H1 (cell line): ENCODE results near the gene GABARAPL2. TPM values are rescaled to one million over a fixed set of nuclear protein-coding genes. Genes with fewer than 3 reads are reported as not detected.

ENCODE experiments used
- ATF3 ChIP-seq: IDR thresholded peaks from 2 replicates; pipeline ENCODE4 v1.6.1; 2011; ENCODE audit warnings: low read depth, mild to moderate bottlenecking, low read length; ENCODE audit not compliant: insufficient read depth
- BRCA1 ChIP-seq: IDR thresholded peaks from 2 replicates; pipeline ENCODE4 v1.6.1; 2012; ENCODE audit warnings: low read depth, low read length, improper control_type of control experiment
- CBX5 ChIP-seq: fragments of 300-800, 300-1000 bp; sonication (generic); IDR thresholded peaks from 2 replicates; pipeline ENCODE4 v1.7.1; 2016; ENCODE audit warnings: antibody characterized with exemption, low read length, low read depth
- CHD2 ChIP-seq: IDR thresholded peaks from 2 replicates; pipeline ENCODE4 v1.6.1; 2012; ENCODE audit warnings: low read length, improper control_type of control experiment
- CTBP2 ChIP-seq: IDR thresholded peaks from 2 replicates; pipeline ENCODE4 v1.7.0; 2011; ENCODE audit warnings: borderline replicate concordance, mild to moderate bottlenecking, moderate library complexity, mixed read lengths, low read length; ENCODE audit not compliant: insufficient read depth, insufficient read length
- EP300 ChIP-seq, 2 experiments: IDR thresholded peaks; 1 replicate in 1 of 2; 2 replicates in 1 of 2; pipeline ENCODE4 v1.6.1; 2011 to 2012; ENCODE audit warnings: low read depth in 2 of 2, low read length in 2 of 2, mild to moderate bottlenecking in 2 of 2, borderline replicate concordance in 1 of 2, inconsistent platforms in 1 of 2, moderate library complexity in 1 of 2
- FOSL1 ChIP-seq: IDR thresholded peaks from 2 replicates; pipeline ENCODE4 v1.6.1; 2011; ENCODE audit warnings: mild to moderate bottlenecking, low read depth, low read length, moderate library complexity; ENCODE audit not compliant: insufficient read depth
- GABPA ChIP-seq: IDR thresholded peaks from 2 replicates; pipeline ENCODE4 v1.6.1; 2011; ENCODE audit warnings: mild to moderate bottlenecking, low read length, moderate library complexity, borderline replicate concordance; ENCODE audit not compliant: insufficient read depth
- GTF2F1 ChIP-seq: IDR thresholded peaks from 2 replicates; pipeline ENCODE4 v1.6.1; 2012; ENCODE audit warnings: low read depth, low read length, improper control_type of control experiment, borderline replicate concordance
- HDAC6 ChIP-seq: IDR thresholded peaks from one replicate; pipeline ENCODE4 v1.7.1; 2012; ENCODE audit warnings: low read depth, mild to moderate bottlenecking, inconsistent platforms, low read length, moderate library complexity
- KDM1A ChIP-seq: fragments of 200-600, 300-600 bp; sonication (generic); IDR thresholded peaks from 2 replicates; pipeline ENCODE4 v1.7.1; 2016; ENCODE audit warnings: mild to moderate bottlenecking, low read length, borderline replicate concordance
- MAX ChIP-seq: IDR thresholded peaks from 2 replicates; pipeline ENCODE4 v1.6.1; 2012; ENCODE audit warnings: inconsistent platforms
- NRF1 ChIP-seq: IDR thresholded peaks from 2 replicates; pipeline ENCODE4 v1.6.1; 2011; ENCODE audit warnings: mild to moderate bottlenecking, low read depth, low read length, improper control_type of control experiment
- RBBP5 ChIP-seq: IDR thresholded peaks from 2 replicates; pipeline ENCODE4 v1.7.1; 2012; ENCODE audit warnings: low read depth, mild to moderate bottlenecking, inconsistent platforms, low read length, moderate library complexity, borderline replicate concordance
- RFX5 ChIP-seq: IDR thresholded peaks from 2 replicates; pipeline ENCODE4 v1.6.1; 2011; ENCODE audit warnings: low read depth, low read length, improper control_type of control experiment, borderline replicate concordance
- SAP30 ChIP-seq: fragments of 300-600 bp; sonication (generic); IDR thresholded peaks from 2 replicates; pipeline ENCODE4 v1.7.1; 2012; ENCODE audit warnings: low read length, moderate library complexity, mild to moderate bottlenecking, inconsistent platforms; ENCODE audit not compliant: insufficient read depth, insufficient replicate concordance
- SIN3A ChIP-seq, 2 experiments: IDR thresholded peaks in 1 of 2; conservative IDR thresholded peaks in 1 of 2; 2 replicates each; pipeline ENCODE4 v1.6.1; 2011 to 2012; ENCODE audit warnings: low read length in 2 of 2, improper control_type of control experiment in 1 of 2, low read depth in 1 of 2, mild to moderate bottlenecking in 1 of 2
- SP1 ChIP-seq: IDR thresholded peaks from 2 replicates; pipeline ENCODE4 v1.6.1; 2011; ENCODE audit warnings: low read depth, low read length
- SP2 ChIP-seq: IDR thresholded peaks from 2 replicates; pipeline ENCODE4 v1.6.1; 2012; ENCODE audit warnings: mild to moderate bottlenecking, low read length, inconsistent platforms
- SP4 ChIP-seq: IDR thresholded peaks from 2 replicates; pipeline ENCODE4 v1.6.1; 2012; ENCODE audit warnings: low read length, inconsistent platforms
- TBP ChIP-seq: IDR thresholded peaks from 2 replicates; pipeline ENCODE4 v1.6.1; 2011; ENCODE audit warnings: low read depth, low read length, improper control_type of control experiment
- TCF12 ChIP-seq: IDR thresholded peaks from 2 replicates; pipeline ENCODE4 v1.6.1; 2011; ENCODE audit warnings: low read depth, mild to moderate bottlenecking, low read length
- polyA plus RNA-seq, 7 experiments: library from polyadenylated mRNA; depleted of rRNA in 3 of 7; stranded (reverse) in 5 of 7; unstranded in 2 of 7; fragments of >200 nt in 5 of 7; fragments of 200-250 nt in 2 of 7; gene quantifications; 1 replicate in 5 of 7; 2 replicates in 1 of 7; 4 replicates in 1 of 7; pipeline versions ENCODE4 v1.2.1 to v1.2.3, GENCODE V29; 2011 to 2013; ENCODE audit warnings: missing spikeins in 2 of 7, mixed read lengths in 2 of 7
- total RNA-seq: library from RNA; stranded (reverse); fragmentation: NEBNext Ultra II Directional; extraction: Animal tissue kit (Norgen Biotek cat#: 25700); gene quantifications from 2 replicates; pipeline ENCODE4 v1.2.1, GENCODE V29; 2021

GABARAPL2 gene
- total and polyA plus RNA-seq, 2 of the 8 experiments (the other 6 are each of a cell fraction or from before 2014, with no cell fraction given): 65.8 to 71.3 TPM

GRCh38 chr16:75622761-75623605 is 56.8 kb downstream of the GABARAPL2 start, which contains the start of gene ADAT1 (continued):
- TF ChIP-seq EP300 (IDR thresholded peaks at IDR 0.05; ENCODE audit: borderline replicate concordance in 1 of 2, low read depth in 2 of 2, low read length in 2 of 2) (peak in 1 of 2 experiments; percentile 12; a peak in 1 of 3 replicates), NRF1 (no peak), SIN3A (conservative IDR thresholded peaks at IDR 0.05 in 1 of 2, IDR thresholded peaks at IDR 0.05 in 1 of 2; ENCODE audit: low read depth in 1 of 2, low read length in 2 of 2) (peak; percentile 72 to 98; a peak in 3 of 4 replicates), MAX (peak; percentile 82), CBX5 (no peak), FOSL1 (no peak), CHD2 (peak; percentile 99), CTBP2 (no peak), SAP30 (peak; percentile 91), SP4 (no peak; the same call in 1 of the 2 replicates), KDM1A (no peak), GTF2F1 (peak; percentile 67; the same call in 1 of the 2 replicates), GABPA (peak; percentile 85; the same call in 1 of the 2 replicates), TBP (peak; percentile 62; the same call in 1 of the 2 replicates), RFX5 (no peak), ATF3 (no peak), TCF12 (no peak), HDAC6 (no peak), RBBP5 (no peak; the same call in 1 of the 2 replicates), SP2 (no peak), BRCA1 (peak; percentile 94), SP1 (no peak)
